ENCODE data around the gene ZNF226.

ZNF226 gene

GRCh38 chr19:44164673-44165512, at the start of gene ZNF226 (continued):
- 0 out of 2 replicates have a peak, but pooled peaks have one; percentile 28 for TF ChIP-seq ZNF146 (tag by site-specific recombination; IDR thresholded peaks at IDR 0.05)
- TF ChIP-seq ZNF10 (tag by site-specific recombination; IDR thresholded peaks at IDR 0.05) = peak; percentile 52; the same call in 1 of the 2 replicates
- TF ChIP-seq ZNF274 (IDR thresholded peaks at IDR 0.05; ENCODE audit: low read length) = no peak
- no peak for TF ChIP-seq ZNF274 (tag by site-specific recombination; IDR thresholded peaks at IDR 0.05; ENCODE audit: borderline replicate concordance)
- TF ChIP-seq YY2 (tag by site-specific recombination; IDR thresholded peaks at IDR 0.05) = peak; percentile 91
- TF ChIP-seq HOXD13 (CRISPR knock-in tag; IDR thresholded peaks at IDR 0.05; ENCODE audit: borderline replicate concordance) = peak; percentile 98
- 0 out of 2 replicates have a peak, but pooled peaks have one; percentile 21 for TF ChIP-seq ZNF19 (tag by site-specific recombination; IDR thresholded peaks at IDR 0.05; ENCODE audit: low read depth)
- TF ChIP-seq ZBTB20 (tag by site-specific recombination; IDR thresholded peaks at IDR 0.05) = peak; percentile 98
- TF ChIP-seq ZBTB1 (tag by site-specific recombination; IDR thresholded peaks at IDR 0.05) = no peak
- TF ChIP-seq ZNF654 (tag by site-specific recombination; IDR thresholded peaks at IDR 0.05; ENCODE audit: low read depth) = no peak
- peak; percentile 81; the same call in 1 of the 2 replicates for TF ChIP-seq OSR2 (tag by site-specific recombination; IDR thresholded peaks at IDR 0.05)
- TF ChIP-seq ZNF791 (tag by site-specific recombination; IDR thresholded peaks at IDR 0.05) = no peak
- TF ChIP-seq ZNF548 (tag by site-specific recombination; IDR thresholded peaks at IDR 0.05) = no peak
- no peak for TF ChIP-seq ZNF555 (tag by site-specific recombination; conservative IDR thresholded peaks at IDR 0.05)
- peak; percentile 63; the same call in 1 of the 2 replicates for TF ChIP-seq ZNF792 (tag by site-specific recombination; IDR thresholded peaks at IDR 0.05)
- no peak for TF ChIP-seq ZNF707 (tag by site-specific recombination; IDR thresholded peaks at IDR 0.05)
- TF ChIP-seq ZIC2 (tag by site-specific recombination; IDR thresholded peaks at IDR 0.05) = no peak
- TF ChIP-seq, protein P1, sequence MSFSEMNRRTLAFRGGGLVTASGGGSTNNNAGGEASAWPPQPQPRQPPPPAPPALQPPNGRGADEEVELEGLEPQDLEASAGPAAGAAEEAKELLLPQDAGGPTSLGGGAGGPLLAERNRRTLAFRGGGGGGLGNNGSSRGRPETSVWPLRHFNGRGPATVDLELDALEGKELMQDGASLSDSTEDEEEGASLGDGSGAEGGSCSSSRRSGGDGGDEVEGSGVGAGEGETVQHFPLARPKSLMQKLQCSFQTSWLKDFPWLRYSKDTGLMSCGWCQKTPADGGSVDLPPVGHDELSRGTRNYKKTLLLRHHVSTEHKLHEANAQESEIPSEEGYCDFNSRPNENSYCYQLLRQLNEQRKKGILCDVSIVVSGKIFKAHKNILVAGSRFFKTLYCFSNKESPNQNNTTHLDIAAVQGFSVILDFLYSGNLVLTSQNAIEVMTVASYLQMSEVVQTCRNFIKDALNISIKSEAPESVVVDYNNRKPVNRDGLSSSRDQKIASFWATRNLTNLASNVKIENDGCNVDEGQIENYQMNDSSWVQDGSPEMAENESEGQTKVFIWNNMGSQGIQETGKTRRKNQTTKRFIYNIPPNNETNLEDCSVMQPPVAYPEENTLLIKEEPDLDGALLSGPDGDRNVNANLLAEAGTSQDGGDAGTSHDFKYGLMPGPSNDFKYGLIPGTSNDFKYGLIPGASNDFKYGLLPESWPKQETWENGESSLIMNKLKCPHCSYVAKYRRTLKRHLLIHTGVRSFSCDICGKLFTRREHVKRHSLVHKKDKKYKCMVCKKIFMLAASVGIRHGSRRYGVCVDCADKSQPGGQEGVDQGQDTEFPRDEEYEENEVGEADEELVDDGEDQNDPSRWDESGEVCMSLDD (tag by site-specific recombination; IDR thresholded peaks at IDR 0.05) = peak; percentile 83; the same call in 1 of the 2 replicates
- TF ChIP-seq ZNF184 (tag by site-specific recombination; IDR thresholded peaks at IDR 0.05) = peak; percentile 74; the same call in 1 of the 2 replicates
- TF ChIP-seq ZNF514 (tag by site-specific recombination; IDR thresholded peaks at IDR 0.05) = no peak
- TF ChIP-seq, protein P2, sequence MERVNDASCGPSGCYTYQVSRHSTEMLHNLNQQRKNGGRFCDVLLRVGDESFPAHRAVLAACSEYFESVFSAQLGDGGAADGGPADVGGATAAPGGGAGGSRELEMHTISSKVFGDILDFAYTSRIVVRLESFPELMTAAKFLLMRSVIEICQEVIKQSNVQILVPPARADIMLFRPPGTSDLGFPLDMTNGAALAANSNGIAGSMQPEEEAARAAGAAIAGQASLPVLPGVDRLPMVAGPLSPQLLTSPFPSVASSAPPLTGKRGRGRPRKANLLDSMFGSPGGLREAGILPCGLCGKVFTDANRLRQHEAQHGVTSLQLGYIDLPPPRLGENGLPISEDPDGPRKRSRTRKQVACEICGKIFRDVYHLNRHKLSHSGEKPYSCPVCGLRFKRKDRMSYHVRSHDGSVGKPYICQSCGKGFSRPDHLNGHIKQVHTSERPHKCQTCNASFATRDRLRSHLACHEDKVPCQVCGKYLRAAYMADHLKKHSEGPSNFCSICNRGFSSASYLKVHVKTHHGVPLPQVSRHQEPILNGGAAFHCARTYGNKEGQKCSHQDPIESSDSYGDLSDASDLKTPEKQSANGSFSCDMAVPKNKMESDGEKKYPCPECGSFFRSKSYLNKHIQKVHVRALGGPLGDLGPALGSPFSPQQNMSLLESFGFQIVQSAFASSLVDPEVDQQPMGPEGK (tag by site-specific recombination; IDR thresholded peaks at IDR 0.05) = peak; percentile 74
- TF ChIP-seq ZBTB7A (tag by site-specific recombination; IDR thresholded peaks at IDR 0.05; ENCODE audit: low read depth) = no peak; the same call in 1 of the 2 replicates
- 0 out of 2 replicates have a peak, but pooled peaks have one; percentile 12 for TF ChIP-seq ZNF157 (tag by site-specific recombination; IDR thresholded peaks at IDR 0.05)
- TF ChIP-seq ZNF596 (tag by site-specific recombination; IDR thresholded peaks at IDR 0.05) = no peak
- peak; percentile 93 for TF ChIP-seq ZNF629 (tag by site-specific recombination; IDR thresholded peaks at IDR 0.05)
- TF ChIP-seq RBAK (tag by site-specific recombination; IDR thresholded peaks at IDR 0.05) = no peak
- peak; percentile 77 for TF ChIP-seq SETDB1 (IDR thresholded peaks at IDR 0.05; ENCODE audit: insufficient read length, low read length)
- peak; percentile 95 for TF ChIP-seq ZNF501 (tag by site-specific recombination; IDR thresholded peaks at IDR 0.05)
- TF ChIP-seq ZNF518A (tag by site-specific recombination; conservative IDR thresholded peaks at IDR 0.05; ENCODE audit: low read depth) = peak; percentile 100
- peak; percentile 95 for TF ChIP-seq TRIM28 (IDR thresholded peaks at IDR 0.05; ENCODE audit: borderline replicate concordance, low read length)

All from HEK293 (cell line).